Activated naive CD4-positive, alpha-beta T cell treated with anti-CD3 and anti-CD28 coated beads, Interleukin-2, amount 50 U/mL, for 72 hours (primary cell): ENCODE measurements around the gene UGT1A4. TPM values are rescaled to one million over a fixed set of nuclear protein-coding genes. Genes with fewer than 3 reads are reported as not detected.

Experiments
- ATAC-seq, 2 donors: fragments of 150-1000 bp; cut with Tn5 transposase; 2 replicates each; pipeline ENCODE4 v1.10.0; 2021; ENCODE audit warnings: mild to moderate bottlenecking in 2 of 2, moderate library complexity in 2 of 2
- DNase-seq, 2 donors: peaks; one replicate each; pipeline ENCODE4 v3.0.0; 2021 to 2022; ENCODE audit warnings: low spot score in 2 of 2
- H3K27ac Mint-ChIP-seq, 2 donors: one replicate each; pipeline ENCODE4 v1.8.0; 2022; ENCODE audit warnings: mild to moderate bottlenecking in 2 of 2, mixed read lengths in 2 of 2
- H3K36me3 Mint-ChIP-seq, 2 donors: one replicate each; pipeline ENCODE4 v1.8.0; 2022; ENCODE audit warnings: mixed read lengths in 2 of 2
- H3K9me3 Mint-ChIP-seq, 2 donors: one replicate each; pipeline ENCODE4 v1.8.0; 2022; ENCODE audit warnings: mixed read lengths in 2 of 2
- total RNA-seq, 2 donors: library from RNA; stranded (reverse); gene quantifications; one replicate each; pipeline ENCODE4 v1.2.3, GENCODE V29; 2022

UGT1A4 gene
- total RNA-seq, 2 donors from 2014 or later = not detected

GRCh38 chr2:233821196-233821595 lies 102.7 kb downstream of the UGT1A4 start:
- H3K36me3 Mint-ChIP-seq = no peaks in the 10 kb centered on the region
- peak in 1 of 2 donors; percentile 14 for DNase-seq
- no peak overlapping the region for H3K27ac Mint-ChIP-seq
- H3K9me3 Mint-ChIP-seq = no peaks in the 10 kb centered on the region
- no peak for ATAC-seq

- H3K36me3 Mint-ChIP-seq = no peaks in the 10 kb centered on the region
- DNase-seq (no peak), ATAC-seq (no peak)
- no peak overlapping the region for H3K27ac Mint-ChIP-seq
- H3K9me3 Mint-ChIP-seq = no peaks in the 10 kb centered on the region
Observed at GRCh38 chr2:233821709-233822100, 103.2 kb downstream of the UGT1A4 start.

GRCh38 chr2:233822101-233822771 lies 103.7 kb downstream of the UGT1A4 start:
- DNase-seq = peak in 1 of 2 donors; percentile 40
- ATAC-seq = no peak
- Mint-ChIP-seq H3K27ac (peak overlapping the region in 1 of 2 donors; percentile 44), H3K9me3 (no peaks in the 10 kb centered on the region), H3K36me3 (no peaks in the 10 kb centered on the region)

Other genes with a start within 250 kb of the UGT1A4 start
- gene USP40, start 152.0 kb upstream of the UGT1A4 start, total RNA-seq = 10 to 100 TPM in 1 of 2 donors, 1 to 10 TPM in 1; 5.9 to 22.9 TPM
- gene UGT1A8, start 101.1 kb upstream of the UGT1A4 start, total RNA-seq = not detected
- not detected for gene UGT1A10, start 82.3 kb upstream of the UGT1A4 start, total RNA-seq
- not detected for gene UGT1A9, start 46.8 kb upstream of the UGT1A4 start, total RNA-seq
- not detected for gene UGT1A7, start 36.8 kb upstream of the UGT1A4 start, total RNA-seq
- gene UGT1A6, start 25.8 kb upstream of the UGT1A4 start, total RNA-seq = not detected
- not detected for gene UGT1A5, start 5.8 kb upstream of the UGT1A4 start, total RNA-seq
- not detected for gene UGT1A3, start 10.3 kb downstream of the UGT1A4 start, total RNA-seq
- gene UGT1A1, start 41.5 kb downstream of the UGT1A4 start, total RNA-seq = not detected
- gene MROH2A, start 59.6 kb downstream of the UGT1A4 start, total RNA-seq = not detected
- gene HJURP, start 135.8 kb downstream of the UGT1A4 start, total RNA-seq = 100 to 1,000 TPM in 1 of 2 donors, 10 to 100 TPM in 1; 77.3 to 195 TPM
- gene TRPM8, start 198.6 kb downstream of the UGT1A4 start, total RNA-seq = not detected